Measurements from ENCODE around the gene ANGPTL7. TPM values are rescaled to one million over a fixed set of nuclear protein-coding genes. Genes with fewer than 3 reads are reported as not detected.

Gene ANGPTL7
- total RNA-seq (2014; rRNA removed; shearing (Covaris generic)), result not detected in 2 replicates

- no peaks in the 10 kb centered on the region for H3K4me1 ChIP-seq (replicated peaks)
- DNase-seq (ENCODE audit: low read depth in 1 of 2, low spot score in 2 of 2), result no peak
- H3K9me3 ChIP-seq (replicated peaks), result no peaks in the 10 kb centered on the region
- H3K4me3 ChIP-seq, result no peak within 1 kb of the TSS
- H3K36me3 ChIP-seq, result peaks cover 42% of the 10 kb centered on the region
- H3K27me3 ChIP-seq (replicated peaks), result no peaks in the 10 kb centered on the region
- no peak within 1 kb of the TSS for H3K27ac ChIP-seq
Observed at GRCh38 chr1:11188858-11189451, at the start of gene ANGPTL7. TSS of gene ANGPTL7 (plus strand) at chr1:11189355. CDS start at chr1:11189580, 225 bp downstream.

GRCh38 chr1:11142618-11143391, 46.4 kb upstream of the ANGPTL7 start:
- Histone ChIP-seq H3K27ac (no peak overlapping the region), H3K4me3 (no peak overlapping the region)

GRCh38 chr1:11143401-11143800, 45.8 kb upstream of the ANGPTL7 start:
- Histone ChIP-seq H3K27me3 (replicated peaks) (no peaks in the 10 kb centered on the region), H3K27ac (no peak overlapping the region), H3K4me3 (no peak overlapping the region), H3K36me3 (peaks cover 54% of the 10 kb centered on the region), H3K4me1 (replicated peaks) (no peaks in the 10 kb centered on the region), H3K9me3 (replicated peaks) (no peaks in the 10 kb centered on the region)
- no peak for DNase-seq (ENCODE audit: low read depth in 1 of 2, low spot score in 2 of 2)

More at GRCh38 chr1:11142618-11143391, 46.4 kb upstream of the ANGPTL7 start:
- no peaks in the 10 kb centered on the region for H3K9me3 ChIP-seq (replicated peaks)
- H3K4me1 ChIP-seq (replicated peaks), result no peaks in the 10 kb centered on the region
- DNase-seq (ENCODE audit: low read depth in 1 of 2, low spot score in 2 of 2), result no peak
- H3K27me3 ChIP-seq (replicated peaks), result no peaks in the 10 kb centered on the region
- peaks cover 53% of the 10 kb centered on the region for H3K36me3 ChIP-seq

GRCh38 chr1:11143907-11144306, 45.2 kb upstream of the ANGPTL7 start:
- no peak overlapping the region for H3K27ac ChIP-seq
- no peaks in the 10 kb centered on the region for H3K27me3 ChIP-seq (replicated peaks)
- no peaks in the 10 kb centered on the region for H3K9me3 ChIP-seq (replicated peaks)
- no peaks in the 10 kb centered on the region for H3K4me1 ChIP-seq (replicated peaks)
- H3K36me3 ChIP-seq, result peaks cover 55% of the 10 kb centered on the region
- DNase-seq (ENCODE audit: low read depth in 1 of 2, low spot score in 2 of 2), result no peak
- H3K4me3 ChIP-seq, result no peak overlapping the region

GRCh38 chr1:11144570-11145256, 44.4 kb upstream of the ANGPTL7 start:
- no peak overlapping the region for H3K27ac ChIP-seq
- peaks cover 55% of the 10 kb centered on the region for H3K36me3 ChIP-seq
- DNase-seq (ENCODE audit: low read depth in 1 of 2, low spot score in 2 of 2), result no peak
- no peak overlapping the region for H3K4me3 ChIP-seq
- H3K9me3 ChIP-seq (replicated peaks), result no peaks in the 10 kb centered on the region
- H3K27me3 ChIP-seq (replicated peaks), result no peaks in the 10 kb centered on the region
- no peaks in the 10 kb centered on the region for H3K4me1 ChIP-seq (replicated peaks)

GRCh38 chr1:11145741-11146140, 43.4 kb upstream of the ANGPTL7 start:
- DNase-seq (ENCODE audit: low read depth in 1 of 2, low spot score in 2 of 2), result no peak
- Histone ChIP-seq H3K27ac (no peak overlapping the region), H3K27me3 (replicated peaks) (no peaks in the 10 kb centered on the region), H3K9me3 (replicated peaks) (no peaks in the 10 kb centered on the region), H3K4me1 (replicated peaks) (no peaks in the 10 kb centered on the region), H3K36me3 (peaks cover 64% of the 10 kb centered on the region), H3K4me3 (no peak overlapping the region)

GRCh38 chr1:11147197-11147770, 41.9 kb upstream of the ANGPTL7 start:
- peaks cover 60% of the 10 kb centered on the region for H3K36me3 ChIP-seq
- H3K4me3 ChIP-seq, result no peak overlapping the region
- no peak overlapping the region for H3K27ac ChIP-seq
- H3K27me3 ChIP-seq (replicated peaks), result no peaks in the 10 kb centered on the region
- DNase-seq (ENCODE audit: low read depth in 1 of 2, low spot score in 2 of 2), result no peak
- H3K4me1 ChIP-seq (replicated peaks), result no peaks in the 10 kb centered on the region
- H3K9me3 ChIP-seq (replicated peaks), result no peaks in the 10 kb centered on the region

- Histone ChIP-seq H3K36me3 (peaks cover 57% of the 10 kb centered on the region), H3K27me3 (replicated peaks) (no peaks in the 10 kb centered on the region), H3K9me3 (replicated peaks) (no peaks in the 10 kb centered on the region), H3K27ac (no peak overlapping the region), H3K4me1 (replicated peaks) (no peaks in the 10 kb centered on the region), H3K4me3 (no peak overlapping the region)
- DNase-seq (ENCODE audit: low read depth in 1 of 2, low spot score in 2 of 2), result no peak
Observed at GRCh38 chr1:11150326-11150725, 38.8 kb upstream of the ANGPTL7 start.

- DNase-seq (ENCODE audit: low read depth in 1 of 2, low spot score in 2 of 2), result no peak
- no peak overlapping the region for H3K27ac ChIP-seq
Observed at GRCh38 chr1:11151114-11151513, 38.0 kb upstream of the ANGPTL7 start.

GRCh38 chr1:11151826-11152612, 37.1 kb upstream of the ANGPTL7 start:
- no peaks in the 10 kb centered on the region for H3K4me1 ChIP-seq (replicated peaks)
- no peak for DNase-seq (ENCODE audit: low read depth in 1 of 2, low spot score in 2 of 2)
- H3K36me3 ChIP-seq, result peaks cover 62% of the 10 kb centered on the region
- no peaks in the 10 kb centered on the region for H3K9me3 ChIP-seq (replicated peaks)
- H3K27ac ChIP-seq, result no peak overlapping the region
- H3K4me3 ChIP-seq, result no peak overlapping the region
- no peaks in the 10 kb centered on the region for H3K27me3 ChIP-seq (replicated peaks)

More at GRCh38 chr1:11151114-11151513, 38.0 kb upstream of the ANGPTL7 start:
- H3K9me3 ChIP-seq (replicated peaks), result no peaks in the 10 kb centered on the region
- H3K4me1 ChIP-seq (replicated peaks), result no peaks in the 10 kb centered on the region
- H3K36me3 ChIP-seq, result peaks cover 59% of the 10 kb centered on the region
- no peak overlapping the region for H3K4me3 ChIP-seq
- H3K27me3 ChIP-seq (replicated peaks), result no peaks in the 10 kb centered on the region

- no peak overlapping the region for H3K27ac ChIP-seq
- peaks cover 64% of the 10 kb centered on the region for H3K36me3 ChIP-seq
- no peaks in the 10 kb centered on the region for H3K27me3 ChIP-seq (replicated peaks)
- no peaks in the 10 kb centered on the region for H3K9me3 ChIP-seq (replicated peaks)
- H3K4me3 ChIP-seq, result no peak overlapping the region
- peaks cover under 1% of the 10 kb centered on the region for H3K4me1 ChIP-seq (replicated peaks)
- DNase-seq (ENCODE audit: low read depth in 1 of 2, low spot score in 2 of 2), result no peak
Observed at GRCh38 chr1:11152755-11153154, 36.4 kb upstream of the ANGPTL7 start.

GRCh38 chr1:11153184-11153583, 36.0 kb upstream of the ANGPTL7 start:
- DNase-seq (ENCODE audit: low read depth in 1 of 2, low spot score in 2 of 2), result no peak
- Histone ChIP-seq H3K27me3 (replicated peaks) (no peaks in the 10 kb centered on the region), H3K4me1 (replicated peaks) (peaks cover 5% of the 10 kb centered on the region), H3K9me3 (replicated peaks) (no peaks in the 10 kb centered on the region), H3K4me3 (no peak overlapping the region), H3K27ac (no peak overlapping the region), H3K36me3 (peaks cover 64% of the 10 kb centered on the region)

- no peak overlapping the region for H3K4me3 ChIP-seq
Observed at GRCh38 chr1:11156441-11156840, 32.7 kb upstream of the ANGPTL7 start.

More at GRCh38 chr1:11156441-11156840, 32.7 kb upstream of the ANGPTL7 start:
- Histone ChIP-seq H3K9me3 (replicated peaks) (no peaks in the 10 kb centered on the region), H3K36me3 (peaks cover 44% of the 10 kb centered on the region), H3K27ac (no peak overlapping the region), H3K27me3 (replicated peaks) (no peaks in the 10 kb centered on the region), H3K4me1 (replicated peaks) (peaks cover 18% of the 10 kb centered on the region)
- DNase-seq (ENCODE audit: low read depth in 1 of 2, low spot score in 2 of 2), result no peak

Measured in SJSA1 (cell line).